HepG2 (cell line): Measurements from ENCODE around the gene FGF21. TPM values are rescaled to one million over a fixed set of nuclear protein-coding genes. Genes with fewer than 3 reads are reported as not detected.

ENCODE experiments used
- ATAC-seq: fragments of 200-7000 bp; cut with Tn5 transposase; 3 replicates; pipeline ENCODE4 v1.9.1; 2020; ENCODE audit warnings: mild to moderate bottlenecking, moderate library complexity
- BruUV-seq: library from RNA; stranded (reverse); fragments of 400-500 nt; replicated peaks from 2 replicates; lab custom pipeline; 2021; lab: Mats Ljungman, UMichigan
- CTCF ChIA-PET: fragments of 300-600 bp; formaldehyde crosslinking; extraction: SDS; loops from one replicate; lab custom pipeline; 2021; ENCODE audit warnings: low total read pairs, inconsistent platforms, low intra/inter-chr PET ratio; lab: Yijun Ruan, JAX
- POLR2A ChIA-PET: fragments of 350-600 bp; sonication (Branson Sonifier 250); formaldehyde crosslinking; loops from one replicate; lab custom pipeline; 2020; ENCODE audit warnings: antibody characterized with exemption, inconsistent platforms; lab: Yijun Ruan, JAX
- DNase-seq: peaks from one replicate; pipeline ENCODE4 v3.0.0-alpha.2; 2015; ENCODE audit warnings: low spot score
- FAIRE-seq: peaks from 3 replicates; lab custom pipeline; 2011; peaks lifted over from hg19 to GRCh38; lab: Jason Lieb, UNC
- H2AFZ ChIP-seq: one replicate; pipeline ENCODE4 v1.6.1; 2011; ENCODE audit warnings: low read length, inconsistent platforms
- H3K27ac ChIP-seq: fragments of 300-600 bp; 3 replicates; pipeline ENCODE4 v1.8.0; 2011; ENCODE audit warnings: mixed run types, mild to moderate bottlenecking, mixed read lengths, low read length, inconsistent platforms; ENCODE audit not compliant: insufficient read depth; ENCODE audit errors: extremely low read length
- H3K27me3 ChIP-seq, 2 experiments: fragments of 200-600 bp in 1 of 2; 2 replicates in 1 of 2; 3 replicates in 1 of 2; pipeline versions ENCODE4 v1.6.0 to v1.8.0; 2011; ENCODE audit warnings: low read length in 2 of 2, mild to moderate bottlenecking in 2 of 2, moderate library complexity in 2 of 2, inconsistent platforms in 1 of 2; ENCODE audit not compliant: insufficient read depth in 2 of 2, control insufficient read depth in 1 of 2
- H3K36me3 ChIP-seq, 2 experiments: fragments of 200-600 bp in 1 of 2; replicated peaks in 1 of 2; 2 replicates in 1 of 2; 3 replicates in 1 of 2; pipeline versions ENCODE4 v1.5.1 to v1.8.0; 2011; ENCODE audit warnings: low read length in 2 of 2, inconsistent platforms in 1 of 2; ENCODE audit not compliant: insufficient read depth in 2 of 2, control insufficient read depth in 1 of 2
- H3K4me1 ChIP-seq: 2 replicates; pipeline ENCODE4 v1.5.1; 2012; ENCODE audit warnings: low read length, inconsistent platforms; ENCODE audit not compliant: insufficient read depth
- H3K4me2 ChIP-seq: 2 replicates; pipeline ENCODE4 v1.6.0; 2011; ENCODE audit warnings: low read depth, low read length, inconsistent platforms
- H3K4me3 ChIP-seq, 3 experiments: fragments of 200-600 bp in 1 of 3; sonication (generic), shearing (Covaris generic) in 1 of 3; replicated peaks in 1 of 3; 2 replicates each; pipeline ENCODE4 v1.5.1; 2011 to 2016; ENCODE audit warnings: low read length in 3 of 3, inconsistent platforms in 2 of 3, low read depth in 2 of 3, mild to moderate bottlenecking in 2 of 3, control low read depth in 1 of 3, mixed read lengths in 1 of 3; ENCODE audit not compliant: insufficient read depth in 1 of 3
- H3K79me2 ChIP-seq: one replicate; pipeline ENCODE4 v1.6.1; 2011; ENCODE audit warnings: low read length, inconsistent platforms; ENCODE audit not compliant: insufficient read depth
- H3K9ac ChIP-seq: 2 replicates; pipeline ENCODE4 v1.6.0; 2011; ENCODE audit warnings: mild to moderate bottlenecking, low read depth, low read length, inconsistent platforms; ENCODE audit not compliant: insufficient read depth
- H3K9me3 ChIP-seq: 2 replicates; pipeline ENCODE4 v1.5.1; 2012; ENCODE audit warnings: mild to moderate bottlenecking, low read length
- H4K20me1 ChIP-seq: 2 replicates; pipeline ENCODE4 v1.6.0; 2011; ENCODE audit warnings: inconsistent platforms, mild to moderate bottlenecking, low read length, moderate library complexity; ENCODE audit not compliant: insufficient read depth
- ARNT2 ChIP-seq: sonication (generic); formaldehyde crosslinking; IDR thresholded peaks from 2 replicates; pipeline ENCODE4 v1.8.0; 2022; ENCODE audit warnings: mild to moderate bottlenecking, low read depth, missing genetic modification reagents, moderate library complexity
- MNT ChIP-seq: fragments of 450-650 bp; IDR thresholded peaks from 2 replicates; pipeline ENCODE4 v1.6.1; 2016
- SALL2 ChIP-seq: sonication (generic); formaldehyde crosslinking; IDR thresholded peaks from 2 replicates; pipeline ENCODE4 v1.8.1; 2023; ENCODE audit warnings: mild to moderate bottlenecking, missing genetic modification reagents, inconsistent platforms
- ZBTB4 ChIP-seq: sonication (generic); formaldehyde crosslinking; IDR thresholded peaks from 2 replicates; pipeline ENCODE4 v1.4.0; 2020; ENCODE audit warnings: missing genetic modification reagents, mild to moderate bottlenecking, borderline replicate concordance
- ZNF598 ChIP-seq: sonication (generic); formaldehyde crosslinking; IDR thresholded peaks from 2 replicates; pipeline ENCODE4 v1.5.1; 2020; ENCODE audit warnings: mild to moderate bottlenecking, missing genetic modification reagents, borderline replicate concordance
- WGBS: methylation state at CpG from one replicate; pipeline ENCODE4 v1.1.6; 2017; ENCODE audit warnings: low lambda C conversion rate; 5-methylcytosine and 5-hydroxymethylcytosine counted together
- in situ Hi-C: cut with HindIII; loops from 2 replicates; pipeline ENCODE4 v1.10.0; 2017; ENCODE audit warnings: low pct_unique_long_range_greater_than_20kb; ENCODE audit not compliant: extremely low pct_ligation_motif_present
- intact Hi-C: fragments of 100-400 bp; cut with micrococcal nuclease; formaldehyde crosslinking; loops from one replicate; pipeline ENCODE4 v1.10.0; 2022; ENCODE audit not compliant: unreplicated experiment
- polyA plus RNA-seq, 8 experiments: library from polyadenylated mRNA; depleted of rRNA in 3 of 8; stranded (reverse) in 7 of 8; unstranded in 1 of 8; fragments of >200 nt; fragmentation: Illumina TruSeq in 4 of 8; extraction: Trizol in 4 of 8; gene quantifications; 2 replicates each; pipeline versions ENCODE4 v1.2.1 to v1.2.3, GENCODE V29; 2011 to 2016; ENCODE audit warnings: low read depth in 4 of 8, missing spikeins in 1 of 8, mixed read lengths in 1 of 8; ENCODE audit not compliant: insufficient read depth in 1 of 8
- total RNA-seq, 5 experiments: library from RNA; depleted of rRNA; stranded (reverse); fragments of >200 nt; fragmentation: Illumina TruSeq; extraction: Trizol; gene quantifications; 2 replicates each; pipeline ENCODE4 v1.2.3, GENCODE V29; 2016; ENCODE audit warnings: low read depth in 1 of 5
- TF ChIP-seq, protein P1 (sequence below): sonication (generic); formaldehyde crosslinking; IDR thresholded peaks from 2 replicates; pipeline ENCODE4 v1.5.0; 2020; ENCODE audit warnings: missing genetic modification reagents, mild to moderate bottlenecking, borderline replicate concordance
- TF ChIP-seq, protein P2 (sequence below): sonication (generic); formaldehyde crosslinking; IDR thresholded peaks from 2 replicates; pipeline ENCODE4 v1.5.0; 2020; ENCODE audit warnings: missing genetic modification reagents
- TF ChIP-seq, protein P3 (sequence below): sonication (generic); formaldehyde crosslinking; IDR thresholded peaks from 2 replicates; pipeline ENCODE4 v1.4.0; 2020; ENCODE audit warnings: missing genetic modification reagents
- TF ChIP-seq, protein P4 (sequence below): sonication (generic); formaldehyde crosslinking; IDR thresholded peaks from 2 replicates; pipeline ENCODE4; 2020; ENCODE audit warnings: missing genetic modification reagents, mild to moderate bottlenecking, borderline replicate concordance

FGF21 gene
- total and polyA plus RNA-seq, 2 of the 13 experiments (the other 11 are each of a cell fraction or from before 2014, with no cell fraction given): 0.17 TPM; not detected in 1

DNA sequence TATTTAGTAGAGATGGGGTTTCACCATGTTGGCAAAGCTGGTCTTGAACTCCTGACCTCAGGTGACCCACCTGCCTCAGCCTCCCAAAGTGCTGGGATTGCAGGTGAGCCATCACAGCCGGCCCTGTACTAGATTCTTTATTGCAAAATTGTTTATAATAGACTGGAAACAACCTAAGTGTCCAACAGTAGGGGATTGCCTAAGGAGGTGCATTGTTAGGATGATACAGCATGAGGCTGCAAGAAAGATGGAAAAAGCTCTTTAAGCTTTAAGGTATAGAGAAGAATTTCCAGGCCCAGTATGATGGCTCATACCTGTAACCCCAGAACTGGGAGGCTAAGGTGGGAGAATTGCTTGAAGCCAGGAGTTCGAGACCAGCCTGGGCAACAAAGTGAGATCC lies 47.3 kb downstream of the FGF21 start:
- Histone ChIP-seq H3K36me3 (no peaks in the 10 kb centered on the region), H3K27me3 (no peaks in the 10 kb centered on the region), H4K20me1 (no peaks in the 10 kb centered on the region), H3K4me1 (peaks cover 26% of the 10 kb centered on the region), H2AFZ (no peak overlapping the region), H3K4me3 (no peak overlapping the region), H3K9ac (no peak overlapping the region), H3K9me3 (no peaks in the 10 kb centered on the region), H3K4me2 (no peak overlapping the region), H3K27ac (no peak overlapping the region), H3K79me2 (peaks cover 5% of the 10 kb centered on the region)
- intact Hi-C loops: no loop called here
- 28% methylated on average over 2 of the region's 2 CpGs for WGBS
- CTCF ChIA-PET: no interaction called here
- POLR2A ChIA-PET: interaction anchor here (0.8 kb wide), 1 partner anchor 71 kb away, joined by 3 read pairs; no protein-coding TSS in a partner anchor
- in situ Hi-C loops: no loop called here
- no peak for DNase-seq
- no TSS peak for BruUV-seq
- FAIRE-seq: no peak
- no peak for ATAC-seq
- TF ChIP-seq ARNT2 (CRISPR knock-in tag) (no peak), ZBTB4 (CRISPR knock-in tag) (no peak), ZNF598 (CRISPR knock-in tag) (no peak), SALL2 (CRISPR knock-in tag) (no peak), MNT (no peak)
- TF ChIP-seq, protein P1, sequence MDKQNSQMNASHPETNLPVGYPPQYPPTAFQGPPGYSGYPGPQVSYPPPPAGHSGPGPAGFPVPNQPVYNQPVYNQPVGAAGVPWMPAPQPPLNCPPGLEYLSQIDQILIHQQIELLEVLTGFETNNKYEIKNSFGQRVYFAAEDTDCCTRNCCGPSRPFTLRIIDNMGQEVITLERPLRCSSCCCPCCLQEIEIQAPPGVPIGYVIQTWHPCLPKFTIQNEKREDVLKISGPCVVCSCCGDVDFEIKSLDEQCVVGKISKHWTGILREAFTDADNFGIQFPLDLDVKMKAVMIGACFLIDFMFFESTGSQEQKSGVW (CRISPR knock-in tag): no peak
- TF ChIP-seq, protein P2, sequence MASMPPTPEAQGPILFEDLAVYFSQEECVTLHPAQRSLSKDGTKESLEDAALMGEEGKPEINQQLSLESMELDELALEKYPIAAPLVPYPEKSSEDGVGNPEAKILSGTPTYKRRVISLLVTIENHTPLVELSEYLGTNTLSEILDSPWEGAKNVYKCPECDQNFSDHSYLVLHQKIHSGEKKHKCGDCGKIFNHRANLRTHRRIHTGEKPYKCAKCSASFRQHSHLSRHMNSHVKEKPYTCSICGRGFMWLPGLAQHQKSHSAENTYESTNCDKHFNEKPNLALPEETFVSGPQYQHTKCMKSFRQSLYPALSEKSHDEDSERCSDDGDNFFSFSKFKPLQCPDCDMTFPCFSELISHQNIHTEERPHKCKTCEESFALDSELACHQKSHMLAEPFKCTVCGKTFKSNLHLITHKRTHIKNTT (CRISPR knock-in tag): no peak
- TF ChIP-seq, protein P3, sequence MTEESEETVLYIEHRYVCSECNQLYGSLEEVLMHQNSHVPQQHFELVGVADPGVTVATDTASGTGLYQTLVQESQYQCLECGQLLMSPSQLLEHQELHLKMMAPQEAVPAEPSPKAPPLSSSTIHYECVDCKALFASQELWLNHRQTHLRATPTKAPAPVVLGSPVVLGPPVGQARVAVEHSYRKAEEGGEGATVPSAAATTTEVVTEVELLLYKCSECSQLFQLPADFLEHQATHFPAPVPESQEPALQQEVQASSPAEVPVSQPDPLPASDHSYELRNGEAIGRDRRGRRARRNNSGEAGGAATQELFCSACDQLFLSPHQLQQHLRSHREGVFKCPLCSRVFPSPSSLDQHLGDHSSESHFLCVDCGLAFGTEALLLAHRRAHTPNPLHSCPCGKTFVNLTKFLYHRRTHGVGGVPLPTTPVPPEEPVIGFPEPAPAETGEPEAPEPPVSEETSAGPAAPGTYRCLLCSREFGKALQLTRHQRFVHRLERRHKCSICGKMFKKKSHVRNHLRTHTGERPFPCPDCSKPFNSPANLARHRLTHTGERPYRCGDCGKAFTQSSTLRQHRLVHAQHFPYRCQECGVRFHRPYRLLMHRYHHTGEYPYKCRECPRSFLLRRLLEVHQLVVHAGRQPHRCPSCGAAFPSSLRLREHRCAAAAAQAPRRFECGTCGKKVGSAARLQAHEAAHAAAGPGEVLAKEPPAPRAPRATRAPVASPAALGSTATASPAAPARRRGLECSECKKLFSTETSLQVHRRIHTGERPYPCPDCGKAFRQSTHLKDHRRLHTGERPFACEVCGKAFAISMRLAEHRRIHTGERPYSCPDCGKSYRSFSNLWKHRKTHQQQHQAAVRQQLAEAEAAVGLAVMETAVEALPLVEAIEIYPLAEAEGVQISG: no peak
- TF ChIP-seq, protein P4, sequence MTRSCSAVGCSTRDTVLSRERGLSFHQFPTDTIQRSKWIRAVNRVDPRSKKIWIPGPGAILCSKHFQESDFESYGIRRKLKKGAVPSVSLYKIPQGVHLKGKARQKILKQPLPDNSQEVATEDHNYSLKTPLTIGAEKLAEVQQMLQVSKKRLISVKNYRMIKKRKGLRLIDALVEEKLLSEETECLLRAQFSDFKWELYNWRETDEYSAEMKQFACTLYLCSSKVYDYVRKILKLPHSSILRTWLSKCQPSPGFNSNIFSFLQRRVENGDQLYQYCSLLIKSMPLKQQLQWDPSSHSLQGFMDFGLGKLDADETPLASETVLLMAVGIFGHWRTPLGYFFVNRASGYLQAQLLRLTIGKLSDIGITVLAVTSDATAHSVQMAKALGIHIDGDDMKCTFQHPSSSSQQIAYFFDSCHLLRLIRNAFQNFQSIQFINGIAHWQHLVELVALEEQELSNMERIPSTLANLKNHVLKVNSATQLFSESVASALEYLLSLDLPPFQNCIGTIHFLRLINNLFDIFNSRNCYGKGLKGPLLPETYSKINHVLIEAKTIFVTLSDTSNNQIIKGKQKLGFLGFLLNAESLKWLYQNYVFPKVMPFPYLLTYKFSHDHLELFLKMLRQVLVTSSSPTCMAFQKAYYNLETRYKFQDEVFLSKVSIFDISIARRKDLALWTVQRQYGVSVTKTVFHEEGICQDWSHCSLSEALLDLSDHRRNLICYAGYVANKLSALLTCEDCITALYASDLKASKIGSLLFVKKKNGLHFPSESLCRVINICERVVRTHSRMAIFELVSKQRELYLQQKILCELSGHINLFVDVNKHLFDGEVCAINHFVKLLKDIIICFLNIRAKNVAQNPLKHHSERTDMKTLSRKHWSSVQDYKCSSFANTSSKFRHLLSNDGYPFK (CRISPR knock-in tag): no peak
